DMS 273 (cell line): ENCODE data around the gene RAD23B.
"Not testable (repeated sequence)": the region's sequence is repeated elsewhere in the genome, so short reads cannot be mapped to it uniquely, and the experiment has no call there.

ENCODE experiments used
- DNase-seq: peaks from one replicate; lab custom pipeline; 2025; ENCODE audit not compliant: unreplicated experiment; lab: John Stamatoyannopoulos, UW

The RAD23B gene

GRCh38 chr9:107292821-107293542 lies 9.9 kb downstream of the RAD23B start:
- DNase-seq: no peak

- no peak for DNase-seq
These were observed 10.5 kb downstream of the RAD23B start for GRCh38 chr9:107293543-107294085.

- no peak for DNase-seq
These were observed 11.7 kb downstream of the RAD23B start for GRCh38 chr9:107294756-107295155.

GRCh38 chr9:107295995-107296394 lies 12.9 kb downstream of the RAD23B start:
- DNase-seq: no peak

- not testable (repeated sequence) for DNase-seq
These were observed 13.5 kb downstream of the RAD23B start for GRCh38 chr9:107296592-107296991.

- no peak for DNase-seq
These were observed 16.4 kb downstream of the RAD23B start for GRCh38 chr9:107299437-107299836.

GRCh38 chr9:107306308-107306707 lies 23.2 kb downstream of the RAD23B start:
- DNase-seq: no peak

- no peak for DNase-seq
These were observed 24.3 kb downstream of the RAD23B start for GRCh38 chr9:107307331-107307730.

GRCh38 chr9:107308461-107308860 lies 25.4 kb downstream of the RAD23B start:
- no peak for DNase-seq

- DNase-seq: no peak
These were observed 26.2 kb downstream of the RAD23B start for GRCh38 chr9:107309271-107309670.

GRCh38 chr9:107312376-107313050 lies 29.4 kb downstream of the RAD23B start:
- no peak for DNase-seq

- no peak for DNase-seq
These were observed 30.5 kb downstream of the RAD23B start for GRCh38 chr9:107313555-107314096.

GRCh38 chr9:107314763-107315162 lies 31.7 kb downstream of the RAD23B start:
- no peak for DNase-seq

- no peak for DNase-seq
These were observed 33.9 kb downstream of the RAD23B start for GRCh38 chr9:107316795-107317661.

GRCh38 chr9:107322643-107323042 lies 39.6 kb downstream of the RAD23B start:
- DNase-seq: no peak

GRCh38 chr9:107323836-107324585 lies 40.9 kb downstream of the RAD23B start:
- DNase-seq: no peak

- no peak for DNase-seq
These were observed 42.8 kb downstream of the RAD23B start for GRCh38 chr9:107325842-107326241.

GRCh38 chr9:107328510-107328909 lies 45.4 kb downstream of the RAD23B start:
- no peak for DNase-seq

- DNase-seq: no peak
These were observed 47.3 kb downstream of the RAD23B start for GRCh38 chr9:107330420-107330819.

- DNase-seq: no peak
These were observed 49.8 kb downstream of the RAD23B start for GRCh38 chr9:107332883-107333282.
